Mammary epithelial cell (primary cell): Measurements from ENCODE around the gene BMX.

ENCODE experiments used
- CTCF ChIP-seq, 2 donors: IDR thresholded peaks in 1 of 2; conservative IDR thresholded peaks in 1 of 2; 2 replicates each; pipeline ENCODE4 v1.5.1; 2011 to 2012; ENCODE audit warnings: inconsistent platforms in 2 of 2, low read length in 2 of 2, mild to moderate bottlenecking in 2 of 2, control low read depth in 1 of 2, low read depth in 1 of 2; ENCODE audit not compliant: insufficient read depth in 1 of 2; ENCODE audit errors: extremely low read depth in 1 of 2
- EZH2 ChIP-seq: IDR thresholded peaks from 2 replicates; pipeline ENCODE4 v1.6.1; 2012; ENCODE audit warnings: low read length, inconsistent platforms, borderline replicate concordance

GRCh38 chrX:15522464-15522863, 21.9 kb downstream of the BMX start:
- TF ChIP-seq EZH2 (no peak), CTCF (conservative IDR thresholded peaks at IDR 0.05 in 1 of 2, IDR thresholded peaks at IDR 0.05 in 1 of 2; ENCODE audit: extremely low read depth in 1 of 2, insufficient read depth in 1 of 2, low read depth in 1 of 2, low read length in 2 of 2) (no peak)
